ENCODE measurements around the gene FUCA1.
A peak's percentile ranks its signal among the peaks of the same experiment; 100 is the strongest.
"Not testable (repeated sequence)": the region's sequence is repeated elsewhere in the genome, so short reads cannot be mapped to it uniquely, and the experiment has no call there.

Gene FUCA1

DNA sequence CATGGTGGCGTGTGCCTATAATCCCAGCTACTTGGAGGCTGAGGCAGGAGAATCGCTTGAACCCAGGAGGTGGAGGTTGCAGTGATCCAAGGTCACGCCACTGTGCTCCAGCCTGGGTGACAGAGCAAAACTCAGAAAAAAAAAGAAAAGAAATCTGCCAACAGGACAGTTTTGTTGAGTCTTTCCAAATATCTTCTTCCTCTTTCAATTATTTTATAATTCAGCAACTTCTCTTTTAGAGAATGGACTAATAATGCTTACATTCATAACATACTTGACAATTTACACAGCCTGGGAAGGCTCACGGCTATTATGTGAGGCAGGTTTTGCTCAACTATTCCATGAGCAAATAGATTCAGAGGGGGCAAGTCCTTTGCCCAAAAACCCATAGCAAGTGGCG is 27.0 kb upstream of the FUCA1 start:
- DNase-seq, result no peak

DNA sequence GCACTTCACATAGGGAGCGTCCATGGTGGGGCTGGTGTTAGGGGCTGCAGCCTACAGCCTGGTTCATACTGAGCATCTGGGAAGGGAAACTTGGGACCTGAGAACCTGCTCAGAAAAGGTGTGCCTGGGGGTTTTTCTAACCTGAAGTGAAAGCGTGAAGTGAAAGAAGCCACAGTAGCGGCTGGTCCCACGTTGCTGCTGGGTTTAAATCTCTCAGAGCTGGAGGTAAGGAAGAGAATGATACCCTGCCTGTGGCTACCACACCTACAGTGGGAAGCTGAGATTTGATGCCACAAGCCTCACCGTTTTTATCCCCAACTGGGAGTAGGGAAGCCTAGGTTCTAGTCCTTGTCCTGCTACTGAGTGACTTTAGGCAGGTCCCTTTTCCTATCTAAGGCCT is 21.0 kb upstream of the FUCA1 start:
- DNase-seq, result no peak

DNA sequence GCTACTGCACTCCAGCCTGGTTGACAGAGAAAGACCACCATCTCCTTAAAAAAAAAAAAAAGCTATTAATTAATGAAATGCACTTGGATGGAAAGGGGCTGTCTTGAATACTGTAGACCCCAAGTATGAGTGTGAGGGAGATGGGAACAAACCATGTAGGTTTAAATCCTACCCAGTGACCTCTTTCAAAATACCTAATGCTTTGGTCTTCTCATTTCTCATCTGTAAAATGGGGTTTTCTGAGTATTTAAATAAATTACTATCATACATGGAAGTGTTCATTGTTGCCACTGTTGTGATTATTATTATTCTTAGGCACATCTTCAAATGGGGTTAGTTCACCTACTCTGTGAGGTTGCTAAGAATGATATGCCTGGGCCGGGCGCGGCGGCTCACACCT is 17.1 kb upstream of the FUCA1 start:
- no peak for DNase-seq

DNA sequence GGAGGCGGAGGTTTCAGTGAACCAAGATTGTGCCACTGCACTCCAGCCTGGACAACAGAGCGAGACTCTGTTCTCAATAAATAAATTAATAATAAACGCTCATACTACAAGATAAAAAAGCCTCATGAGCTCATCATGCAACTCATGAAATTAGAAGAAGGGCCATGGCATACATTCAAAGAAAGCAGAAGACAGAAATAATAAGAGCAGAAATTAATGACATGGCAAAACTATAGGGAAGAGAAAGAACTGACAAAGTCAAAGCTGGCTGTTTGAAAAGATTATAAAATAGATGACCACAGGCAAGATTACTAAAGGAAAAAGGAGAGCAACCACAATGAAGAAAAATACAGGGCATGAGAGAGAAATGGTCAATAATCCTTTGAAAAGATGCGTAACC is 14.7 kb upstream of the FUCA1 start:
- DNase-seq, result no peak

DNA sequence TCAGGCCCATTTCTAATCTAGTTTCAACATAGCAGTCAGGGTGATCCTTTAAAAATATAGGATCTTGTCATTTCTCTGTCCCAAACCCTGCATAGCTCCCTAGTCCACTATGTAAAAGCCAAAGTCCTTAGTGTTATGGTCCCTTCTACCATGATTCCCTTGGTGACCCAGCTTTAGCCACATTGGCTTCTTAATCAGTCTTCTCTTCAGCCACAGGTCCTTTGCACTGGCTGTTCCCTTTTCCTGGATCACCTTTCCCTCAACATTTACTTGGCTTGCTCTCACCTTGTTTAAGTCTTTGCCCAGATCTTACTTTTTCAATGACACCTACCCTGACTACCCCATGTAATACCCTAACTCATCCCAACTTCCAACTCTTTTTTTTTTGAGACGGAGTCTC is 11.7 kb upstream of the FUCA1 start:
- no peak for DNase-seq

DNA sequence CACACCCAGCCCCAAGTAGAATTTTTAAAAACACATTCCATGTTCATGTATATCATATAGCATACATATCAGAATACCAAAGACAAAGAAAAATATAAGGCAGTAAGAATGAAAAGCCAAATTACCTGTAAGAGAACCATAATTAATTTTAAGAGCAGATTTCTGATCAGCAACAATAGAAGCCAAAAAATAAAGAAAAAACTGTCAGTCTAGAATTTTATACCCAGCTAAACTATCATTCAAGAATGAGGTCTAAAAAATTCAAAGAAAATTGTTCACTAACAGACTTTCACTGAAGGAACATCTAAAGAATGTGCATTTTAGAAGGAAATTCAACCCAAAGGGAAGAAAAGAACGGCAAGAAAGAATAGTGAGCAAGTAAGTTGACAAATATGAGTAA is 10.6 kb upstream of the FUCA1 start:
- DNase-seq, result no peak

DNA sequence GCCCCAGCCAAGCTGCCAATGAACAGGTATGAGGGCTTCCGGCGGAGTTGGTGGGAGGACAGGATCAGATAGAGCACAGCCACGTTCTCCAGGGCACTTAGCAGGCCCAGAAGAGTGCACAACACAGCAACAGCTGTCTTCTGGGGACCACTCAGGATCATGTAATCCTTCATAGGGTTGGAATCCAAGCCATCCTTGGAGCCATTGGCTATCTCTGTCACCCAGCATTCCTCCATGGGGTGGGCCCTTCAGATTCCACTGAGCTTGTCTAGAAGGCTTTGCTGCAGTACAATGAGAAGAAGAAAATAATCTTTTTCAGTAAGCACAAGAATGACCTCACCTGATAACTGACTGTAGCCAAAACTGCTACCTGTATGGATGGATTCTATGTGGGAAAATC is 7.3 kb upstream of the FUCA1 start:
- DNase-seq, result no peak

DNA sequence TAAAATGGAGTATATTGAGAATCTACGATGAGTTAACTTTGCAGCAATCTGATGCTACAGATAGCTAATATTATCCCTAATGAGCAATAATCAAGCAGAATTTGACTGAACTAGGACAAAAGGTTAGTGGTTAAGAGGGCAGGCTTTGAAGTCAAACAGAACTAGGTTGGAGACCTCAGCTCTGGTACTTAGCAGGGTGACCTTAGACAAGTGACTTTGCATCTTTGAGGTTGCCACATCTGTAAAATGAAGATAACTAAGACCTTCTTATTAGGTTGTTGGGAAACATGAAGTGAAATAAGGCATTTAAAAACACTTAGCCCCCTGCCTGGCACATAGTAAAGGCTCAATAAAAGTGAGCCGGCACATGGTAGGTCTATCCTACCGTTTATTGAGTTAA is 4.3 kb upstream of the FUCA1 start:
- no peak for DNase-seq

DNA sequence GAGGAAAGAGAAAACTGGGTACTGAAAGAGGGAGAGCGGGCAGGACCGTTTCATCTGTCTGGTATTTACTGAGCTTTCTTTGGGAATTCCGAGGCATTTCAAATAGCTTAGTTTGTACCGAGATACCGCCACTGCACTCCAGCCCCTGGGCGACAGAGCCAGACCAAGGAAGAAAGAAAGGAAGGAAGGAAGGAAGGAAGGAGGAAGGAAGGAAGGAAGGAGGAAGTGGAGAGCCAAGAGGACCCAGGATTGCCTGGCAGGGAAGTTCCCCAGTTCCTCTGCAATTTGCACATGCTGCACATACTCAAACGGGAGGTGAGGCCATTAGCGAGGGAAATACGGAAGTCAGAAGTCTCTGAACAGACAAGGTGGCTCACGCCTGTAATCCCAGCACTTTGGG is 961 bp upstream of the FUCA1 start:
- no peak for DNase-seq

DNA sequence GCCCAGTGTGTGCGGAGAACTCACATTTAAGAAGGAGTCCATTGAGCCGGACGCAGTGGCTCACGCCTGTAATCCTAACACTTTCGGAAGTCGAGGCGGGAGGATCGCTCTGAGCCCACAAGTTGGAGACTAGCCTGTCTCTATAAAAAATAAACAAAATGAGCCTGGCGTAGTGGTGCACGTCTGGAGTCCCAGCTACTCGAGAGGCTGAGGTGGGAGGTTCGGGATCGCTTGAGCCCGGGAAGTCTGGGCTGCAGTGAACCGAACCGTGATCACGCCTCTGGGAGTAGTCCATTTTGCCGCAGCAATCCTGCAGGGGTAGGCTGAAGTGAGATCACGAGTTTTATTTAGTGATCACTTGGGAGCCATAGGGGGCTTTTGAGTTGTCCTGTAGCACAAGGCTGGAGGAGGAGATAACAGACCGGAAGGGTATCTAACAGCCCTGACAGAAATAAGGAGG is 497 bp upstream of the FUCA1 start:
- no peak for DNase-seq

DNA sequence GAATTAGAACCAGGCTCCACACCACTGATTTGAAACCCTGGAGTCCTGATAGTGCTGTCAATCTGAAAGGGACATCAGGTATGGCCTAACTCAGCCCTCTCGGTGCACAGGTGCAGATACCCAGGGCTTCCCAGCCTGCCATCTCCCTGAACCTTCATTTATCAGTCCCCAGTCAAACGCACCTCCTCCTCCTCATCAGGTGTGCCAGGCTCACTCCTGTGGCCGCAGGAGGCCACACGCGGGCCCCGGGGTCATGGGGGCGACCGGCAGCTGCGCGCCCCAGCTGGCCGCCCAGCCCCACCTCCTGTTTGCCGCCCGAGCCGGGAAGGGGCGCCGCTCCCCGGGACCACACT is 572 bp downstream of the FUCA1 start:
- DNase-seq, result no peak

DNA sequence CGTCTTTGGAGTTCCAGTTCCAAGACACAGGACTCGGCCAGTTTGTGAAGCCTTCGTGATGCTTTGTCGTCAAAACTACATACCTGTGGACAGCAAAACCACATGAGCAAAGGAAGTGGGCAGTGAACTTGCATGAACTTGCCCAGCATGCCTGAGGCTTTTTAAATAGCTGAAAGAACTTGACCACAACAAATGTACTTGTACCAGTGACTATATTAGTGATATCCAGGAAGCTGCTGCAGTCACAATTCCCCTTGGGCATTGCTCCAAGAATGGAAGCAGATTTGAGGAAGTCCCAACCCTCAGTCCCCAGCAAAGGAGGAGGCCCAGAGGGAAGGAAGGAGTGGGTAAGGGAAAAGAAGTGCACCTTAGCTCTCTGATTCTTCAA is 2.6 kb downstream of the FUCA1 start:
- DNase-seq, result no peak

DNA sequence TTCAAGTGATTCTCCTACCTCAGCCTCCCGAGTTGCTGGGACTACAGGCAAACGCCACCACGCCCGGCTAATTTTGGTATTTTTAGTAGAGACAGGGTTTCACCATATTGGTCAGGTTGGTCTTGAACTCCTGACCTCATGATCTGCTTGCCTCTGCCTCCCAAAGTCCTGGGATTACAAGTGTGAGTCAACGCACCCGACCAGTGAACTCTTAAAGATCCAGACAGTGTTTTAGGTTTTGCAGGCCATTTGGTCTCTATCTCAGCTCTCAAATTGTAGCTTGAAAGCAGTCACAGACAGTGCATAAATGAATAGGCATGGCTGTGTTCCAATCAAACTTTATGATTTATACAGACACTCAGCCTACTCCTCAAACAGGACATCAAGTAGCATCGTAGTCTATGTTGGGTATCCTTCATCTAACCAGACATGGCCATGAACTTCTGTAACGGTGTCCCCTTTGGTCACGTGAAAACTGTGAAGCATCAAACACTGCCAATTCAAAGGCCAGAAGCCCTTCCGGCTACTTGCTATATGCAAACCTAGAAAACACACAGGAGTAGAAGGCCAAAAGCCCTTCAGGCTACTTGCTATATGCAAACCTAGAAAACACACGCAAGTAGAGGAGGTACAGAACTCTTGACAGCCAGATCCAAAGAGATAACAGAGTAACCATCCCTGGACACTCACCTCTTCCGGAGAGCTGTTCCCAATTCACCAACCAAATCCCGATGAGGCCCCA is 3.1 kb downstream of the FUCA1 start:
- no peak for DNase-seq

DNA sequence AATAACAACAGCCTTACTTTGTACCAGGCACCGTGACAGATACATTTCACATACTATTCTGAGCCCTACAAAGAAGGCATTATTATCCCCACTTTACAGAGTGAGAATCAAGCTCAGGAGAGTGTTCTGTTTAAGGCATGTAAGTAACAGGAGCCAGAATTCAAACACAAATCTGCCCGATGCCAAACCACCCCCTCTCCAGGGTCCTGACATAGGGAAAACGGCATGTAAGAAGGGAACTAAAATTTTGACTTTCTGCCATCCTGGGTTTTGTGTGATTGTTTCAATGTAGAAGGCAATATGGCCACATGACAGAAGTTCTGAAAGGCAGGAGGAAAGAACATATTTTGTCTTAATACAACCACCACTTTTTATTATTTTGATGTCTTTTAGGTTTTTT is 5.5 kb downstream of the FUCA1 start:
- no peak for DNase-seq

DNA sequence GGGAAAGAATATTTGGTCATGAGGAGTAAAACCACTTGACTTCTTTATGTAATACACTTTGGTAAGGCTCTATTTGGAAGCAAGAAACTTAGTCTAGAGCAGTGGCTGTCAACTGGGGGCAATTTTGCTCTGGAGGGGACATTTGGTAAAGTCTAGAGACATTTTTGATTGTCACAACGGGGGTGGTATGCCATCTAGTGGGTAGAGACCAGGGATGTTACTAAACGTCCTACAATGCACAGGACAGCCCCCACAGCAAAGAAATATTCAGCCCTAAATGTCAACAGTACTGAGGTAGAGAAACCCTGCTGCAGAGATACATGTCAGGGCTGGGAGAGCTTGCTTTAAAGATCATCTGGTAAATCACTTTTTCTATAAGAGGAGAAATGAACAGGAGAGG is 13.5 kb downstream of the FUCA1 start:
- no peak for DNase-seq

DNA sequence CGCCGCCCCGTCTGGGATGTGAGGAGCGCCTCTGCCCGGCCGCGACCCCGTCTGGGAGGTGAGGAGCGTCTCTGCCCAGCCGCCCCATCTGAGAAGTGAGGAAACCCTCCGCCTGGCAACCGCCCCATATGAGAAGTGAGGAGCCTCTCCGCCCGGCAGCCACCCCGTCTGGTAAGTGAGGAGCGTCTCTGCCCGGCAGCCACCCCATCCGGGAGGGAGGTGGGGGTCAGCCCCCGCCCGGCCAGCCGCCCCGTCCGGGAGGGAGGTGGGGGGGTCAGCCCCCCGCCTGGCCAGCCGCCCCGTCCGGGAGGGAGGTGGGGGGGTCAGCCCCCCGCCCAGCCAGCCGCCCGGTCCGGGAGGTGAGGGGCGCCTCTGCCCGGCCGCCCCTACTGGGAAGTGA is 15.0 kb downstream of the FUCA1 start:
- not testable (repeated sequence) for DNase-seq

DNA sequence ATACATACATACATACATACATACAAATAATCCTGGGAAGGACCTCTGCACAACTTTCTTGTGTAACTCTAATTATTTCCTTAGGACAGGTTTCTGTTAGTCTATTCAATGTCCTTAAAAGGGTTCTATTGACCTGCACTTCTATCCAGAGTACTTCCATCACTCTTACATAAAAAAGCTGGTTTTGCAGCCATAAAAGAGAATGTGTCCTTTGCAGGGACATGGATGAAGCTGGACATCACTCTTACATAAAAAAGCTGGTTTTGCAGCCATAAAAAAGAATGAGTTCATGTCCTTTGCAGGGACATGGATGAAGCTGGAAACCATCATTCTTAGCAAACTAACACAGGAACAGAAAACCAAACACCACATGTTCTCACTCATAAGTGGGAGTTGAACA is 16.7 kb downstream of the FUCA1 start:
- DNase-seq, result not testable (repeated sequence)

DNA sequence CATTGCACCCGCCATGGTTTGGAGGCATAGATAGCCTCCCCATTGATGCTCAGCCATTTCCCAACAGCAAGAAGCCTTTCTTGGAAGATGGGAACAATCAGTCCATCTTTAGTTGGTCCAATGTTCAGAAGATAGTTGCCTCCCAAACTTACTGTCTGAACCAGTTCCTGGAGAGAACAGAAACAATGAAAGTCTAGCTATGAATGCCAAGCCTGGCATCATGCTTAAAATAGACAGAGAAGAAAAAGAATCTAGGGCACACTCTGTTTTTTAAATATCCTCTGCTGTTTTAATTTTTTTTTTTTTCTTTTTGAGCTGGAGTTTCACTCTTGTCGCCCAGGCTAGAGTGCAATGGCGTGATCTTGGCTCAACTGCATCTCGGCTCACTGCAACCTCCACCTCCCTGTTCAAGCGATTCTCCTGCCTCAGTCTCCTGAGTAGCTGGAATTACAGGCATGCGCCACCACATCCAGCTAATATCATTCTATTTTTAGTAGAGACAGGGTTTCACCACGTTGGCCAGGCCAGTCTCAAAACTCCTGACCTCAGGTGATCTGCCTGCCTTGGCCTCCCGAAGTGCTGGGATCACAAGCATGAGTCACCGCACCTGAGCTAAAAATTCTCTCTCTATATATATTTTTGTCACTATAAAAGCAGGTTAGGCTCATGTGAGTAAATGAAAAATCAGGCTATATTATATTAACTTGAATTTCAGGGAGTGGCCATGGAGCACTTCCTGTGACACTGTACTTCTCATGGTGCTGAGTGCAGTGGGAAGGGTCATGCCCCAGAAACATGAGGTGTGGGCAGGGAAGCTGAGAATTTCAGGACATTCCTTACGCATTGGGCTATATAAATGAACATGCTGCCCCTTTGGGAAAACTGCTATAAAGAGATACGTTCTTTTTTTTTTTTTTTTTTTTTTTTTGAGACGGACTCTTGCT is 19.1 kb downstream of the FUCA1 start:
- no peak for DNase-seq

DNA sequence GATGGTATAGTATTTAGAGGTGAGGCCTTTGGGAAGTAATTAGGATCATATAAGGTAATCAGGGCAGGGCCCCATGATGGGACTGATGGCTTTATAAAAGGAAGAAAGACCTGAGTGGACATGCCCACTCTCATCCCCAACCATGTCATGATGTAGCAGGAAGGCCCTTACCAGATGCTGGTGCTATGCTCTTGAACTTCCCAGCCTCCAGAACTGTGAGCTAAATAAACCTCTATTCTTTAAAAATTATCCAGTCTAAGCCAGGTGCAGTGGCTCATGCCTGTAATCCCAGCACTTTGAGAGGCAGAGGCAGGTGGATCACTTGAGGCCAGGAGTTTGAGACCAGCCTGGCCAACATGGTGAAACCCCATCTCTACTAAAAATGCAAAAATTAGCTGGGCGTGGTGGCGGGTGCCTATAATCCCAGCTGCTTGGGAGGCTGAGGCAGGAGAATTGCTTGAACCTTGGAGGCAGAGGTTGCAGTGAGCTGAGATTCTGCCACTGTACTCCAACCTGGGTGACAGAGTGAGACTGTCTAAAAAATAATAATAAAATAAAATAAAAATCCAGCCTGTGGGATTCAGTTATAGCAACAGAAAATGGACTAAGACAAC is 20.5 kb downstream of the FUCA1 start:
- not testable (repeated sequence) for DNase-seq

DNA sequence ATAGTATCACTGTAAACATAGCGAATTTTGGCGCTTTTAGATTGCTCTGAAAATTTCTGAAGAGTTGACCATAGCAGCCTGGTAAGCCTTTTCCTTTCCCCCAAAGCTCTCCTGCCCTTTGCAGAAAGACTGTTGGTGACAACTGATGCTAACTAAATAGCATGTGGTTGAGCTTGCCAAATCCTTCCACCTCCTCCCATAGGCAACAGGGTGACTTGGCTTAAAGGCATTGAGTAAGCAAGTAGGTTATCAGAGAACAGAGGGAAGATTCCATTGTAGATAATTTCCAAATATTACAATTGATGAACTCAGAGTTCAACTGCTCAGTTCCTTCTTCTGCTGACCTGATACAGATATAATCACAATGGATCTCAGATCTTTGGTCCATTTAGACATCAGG is 22.9 kb downstream of the FUCA1 start:
- no peak for DNase-seq

DNA sequence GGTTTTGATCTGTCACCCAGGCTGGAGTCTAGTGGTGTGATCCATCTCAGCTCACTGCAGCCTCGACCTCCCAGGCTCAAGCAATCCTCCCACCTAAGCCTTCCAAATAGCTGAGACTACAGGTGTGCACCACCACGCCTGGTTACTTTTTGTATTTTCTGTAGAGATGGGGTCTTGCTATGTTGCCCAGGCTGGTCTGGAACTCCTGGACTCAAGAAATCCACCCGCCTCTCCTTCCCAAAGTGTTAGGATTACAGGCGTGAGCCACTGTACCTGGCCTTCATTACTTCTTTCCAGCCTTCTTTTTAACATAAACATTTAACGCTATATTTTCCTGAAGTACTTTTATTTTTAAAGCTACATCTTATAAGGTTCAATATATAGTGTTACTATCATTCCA is 24.4 kb downstream of the FUCA1 start:
- DNase-seq, result no peak

DNA sequence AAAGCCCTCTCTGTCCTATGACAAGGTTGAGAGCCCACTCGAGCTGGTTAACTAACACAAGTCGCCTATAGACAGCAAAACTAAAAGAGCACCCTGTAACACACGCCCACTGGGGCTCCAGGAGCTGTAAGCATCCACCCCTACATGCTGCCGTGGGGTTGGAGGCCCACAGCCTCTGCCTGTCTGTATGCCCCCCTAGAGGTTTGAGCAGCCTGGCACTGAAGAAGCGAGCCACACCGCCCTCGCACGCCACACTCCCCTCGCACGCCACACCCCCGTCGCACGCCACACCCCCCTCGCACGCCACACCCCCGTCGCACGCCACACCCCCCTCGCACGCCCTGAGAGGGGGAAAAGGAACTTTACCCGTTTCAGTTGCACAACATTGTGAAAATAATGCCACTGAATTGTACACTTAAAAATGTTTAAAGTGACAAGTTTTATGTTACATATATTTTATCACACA is 29.7 kb downstream of the FUCA1 start:
- peak; percentile 60 for DNase-seq

DNA sequence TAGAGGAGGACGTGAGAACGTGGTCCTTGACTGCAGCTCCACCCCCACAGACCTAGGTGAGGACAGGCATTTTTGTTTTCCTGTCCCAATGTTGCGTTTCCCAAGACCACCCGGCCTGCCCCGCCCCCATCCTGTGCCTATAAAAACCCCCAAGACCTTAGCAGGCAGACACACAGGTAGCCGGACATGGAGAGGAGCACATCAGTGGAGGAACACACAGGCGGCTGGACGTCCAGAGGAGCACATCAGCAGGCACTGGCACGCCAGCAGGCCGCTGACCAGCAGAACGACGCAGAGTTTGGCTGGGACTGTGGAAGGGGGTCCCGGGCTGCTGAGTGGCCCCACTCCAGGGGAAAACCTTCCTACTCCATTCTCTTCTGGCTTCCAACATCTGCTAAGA is 30.2 kb downstream of the FUCA1 start:
- DNase-seq, result no peak

DNA sequence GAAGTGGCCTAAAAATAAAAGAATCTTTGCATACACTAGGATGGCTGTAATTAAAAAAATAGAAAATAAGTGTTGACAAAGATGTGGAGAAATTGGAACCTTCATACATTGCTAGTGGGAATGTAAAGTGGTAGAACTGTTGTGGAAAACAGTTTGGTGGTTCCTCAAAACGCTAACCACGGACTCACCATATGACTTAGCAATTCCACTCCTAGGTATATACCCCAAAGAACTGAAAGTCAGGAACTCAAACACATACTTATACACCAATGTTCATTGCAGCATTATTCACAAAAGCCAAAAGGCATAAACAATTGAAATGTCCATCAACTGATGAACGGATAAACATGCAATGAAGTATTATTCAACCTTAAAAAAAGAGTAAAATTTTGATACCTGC is 32.1 kb downstream of the FUCA1 start:
- DNase-seq, result peak in 1 of 2 donors; percentile 27
